Left ventricle myocardium inferior (tissue), 1 donor: ENCODE data around the gene ADGRA1. TPM values are rescaled to one million over a fixed set of nuclear protein-coding genes. Genes with fewer than 3 reads are reported as not detected.

ENCODE experiments used
- DNase-seq: peaks from one replicate; pipeline ENCODE4 v3.0.0-alpha.2; 2020
- H3K27ac ChIP-seq: fragments of 200-600 bp; replicated peaks from 2 replicates; pipeline ENCODE4 v1.8.0; 2021
- H3K27me3 ChIP-seq: fragments of 200-600 bp; 2 replicates; pipeline ENCODE4 v1.8.0; 2021; ENCODE audit warnings: low read depth
- H3K36me3 ChIP-seq: fragments of 200-600 bp; 2 replicates; pipeline ENCODE4 v1.8.0; 2021
- H3K4me1 ChIP-seq: fragments of 200-600 bp; 2 replicates; pipeline ENCODE4 v1.8.0; 2021
- H3K4me3 ChIP-seq: fragments of 200-600 bp; 2 replicates; pipeline ENCODE4 v1.8.0; 2021; ENCODE audit warnings: mild to moderate bottlenecking, moderate library complexity
- H3K9me3 ChIP-seq: fragments of 200-600 bp; replicated peaks from 2 replicates; pipeline ENCODE4 v1.8.0; 2021
- intact Hi-C: fragments of 100-400 bp; cut with micrococcal nuclease; formaldehyde crosslinking; loops from one replicate; pipeline ENCODE4 v1.11.0; 2022
- total RNA-seq: library from RNA; stranded (reverse); fragmentation: NEBNext Ultra II Directional; extraction: Animal tissue kit (Norgen Biotek cat#: 25700); gene quantifications from one replicate; pipeline ENCODE4 v1.2.1, GENCODE V29; 2021
- TF ChIP-seq, protein P1 (sequence below): fragments of 200-600 bp; IDR thresholded peaks from 2 replicates; pipeline ENCODE4 v1.8.0; 2021; ENCODE audit warnings: antibody characterized with exemption, mild to moderate bottlenecking, borderline replicate concordance
- donor health status: DM: no; HTN: yes; CAD: no; lungs with severe emphysema.

ADGRA1 gene
- total RNA-seq, 1 donor from 2014 or later = not detected

DNA sequence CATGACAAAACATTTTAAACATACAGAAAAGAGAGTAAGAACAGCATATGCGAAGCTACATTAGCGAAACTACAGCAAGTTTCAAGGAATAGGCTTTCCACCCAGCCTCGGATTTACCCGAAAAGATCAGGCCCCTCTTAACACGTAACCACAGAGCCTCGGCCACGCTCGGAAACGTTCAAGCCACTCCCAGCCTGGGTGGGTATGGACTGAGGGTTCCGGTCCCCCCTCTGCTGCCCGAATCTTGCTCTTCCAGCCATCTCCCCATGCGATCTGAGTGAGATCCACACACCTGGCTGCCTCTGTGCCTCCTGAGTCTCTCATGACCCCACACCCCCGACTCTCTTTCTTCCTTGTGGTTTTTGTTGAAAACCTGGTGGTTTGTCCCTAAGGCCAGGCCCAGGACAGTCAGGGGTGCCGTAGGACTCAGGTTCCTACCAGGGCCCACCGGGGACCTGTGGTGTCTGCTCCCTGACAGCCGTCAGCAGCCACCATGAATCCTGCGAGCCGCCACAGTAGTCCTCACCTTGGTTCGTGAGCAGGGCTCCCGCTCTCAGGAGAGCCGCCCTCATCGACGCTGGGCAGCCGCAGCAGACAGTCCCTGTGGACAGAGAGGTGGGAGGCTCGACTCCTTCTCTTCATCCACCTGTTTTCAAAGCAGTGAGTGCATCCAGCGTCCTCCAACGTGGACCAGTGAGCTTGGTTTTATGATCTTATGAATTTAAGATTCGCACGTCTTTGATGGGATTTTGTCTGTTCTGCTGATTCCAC, 90.8 kb downstream of the ADGRA1 start:
- DNase-seq = peak; percentile 5
- H3K4me3 ChIP-seq = no peak overlapping the region
- no peaks in the 10 kb centered on the region for H3K36me3 ChIP-seq
- TF ChIP-seq, protein P1, sequence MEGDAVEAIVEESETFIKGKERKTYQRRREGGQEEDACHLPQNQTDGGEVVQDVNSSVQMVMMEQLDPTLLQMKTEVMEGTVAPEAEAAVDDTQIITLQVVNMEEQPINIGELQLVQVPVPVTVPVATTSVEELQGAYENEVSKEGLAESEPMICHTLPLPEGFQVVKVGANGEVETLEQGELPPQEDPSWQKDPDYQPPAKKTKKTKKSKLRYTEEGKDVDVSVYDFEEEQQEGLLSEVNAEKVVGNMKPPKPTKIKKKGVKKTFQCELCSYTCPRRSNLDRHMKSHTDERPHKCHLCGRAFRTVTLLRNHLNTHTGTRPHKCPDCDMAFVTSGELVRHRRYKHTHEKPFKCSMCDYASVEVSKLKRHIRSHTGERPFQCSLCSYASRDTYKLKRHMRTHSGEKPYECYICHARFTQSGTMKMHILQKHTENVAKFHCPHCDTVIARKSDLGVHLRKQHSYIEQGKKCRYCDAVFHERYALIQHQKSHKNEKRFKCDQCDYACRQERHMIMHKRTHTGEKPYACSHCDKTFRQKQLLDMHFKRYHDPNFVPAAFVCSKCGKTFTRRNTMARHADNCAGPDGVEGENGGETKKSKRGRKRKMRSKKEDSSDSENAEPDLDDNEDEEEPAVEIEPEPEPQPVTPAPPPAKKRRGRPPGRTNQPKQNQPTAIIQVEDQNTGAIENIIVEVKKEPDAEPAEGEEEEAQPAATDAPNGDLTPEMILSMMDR = no peak
- no peak overlapping the region for H3K27ac ChIP-seq
- intact Hi-C loops = no loop called here
- H3K4me1 ChIP-seq = no peaks in the 10 kb centered on the region
- peaks cover 61% of the 10 kb centered on the region for H3K27me3 ChIP-seq
- H3K9me3 ChIP-seq = no peaks in the 10 kb centered on the region

DNA sequence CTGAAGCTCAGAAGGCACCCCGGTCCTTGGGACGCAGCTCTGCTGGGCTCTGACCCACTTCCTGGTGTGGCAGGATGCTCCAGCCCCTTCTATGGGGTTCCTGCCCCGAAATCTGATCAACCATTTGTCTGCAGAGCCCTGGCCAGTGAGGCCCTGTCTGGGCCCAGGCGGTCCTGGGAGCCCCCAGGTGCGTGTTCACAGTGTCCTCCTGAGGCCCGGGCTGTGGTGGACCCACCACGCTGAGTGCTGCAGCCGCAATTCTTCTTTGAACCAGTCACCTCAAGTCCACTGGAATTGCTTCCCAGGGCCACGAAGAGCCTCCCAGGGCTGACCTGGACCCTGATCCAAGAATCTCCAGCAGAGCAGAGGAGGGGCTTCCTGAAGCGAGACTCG, 91.4 kb downstream of the ADGRA1 start:
- Histone ChIP-seq H3K9me3 (no peaks in the 10 kb centered on the region), H3K4me3 (no peak overlapping the region), H3K27me3 (peaks cover 59% of the 10 kb centered on the region), H3K4me1 (no peaks in the 10 kb centered on the region), H3K27ac (no peak overlapping the region), H3K36me3 (no peaks in the 10 kb centered on the region)
- intact Hi-C loops = no loop called here
- TF ChIP-seq, protein P1 = no peak
- no peak for DNase-seq

DNA sequence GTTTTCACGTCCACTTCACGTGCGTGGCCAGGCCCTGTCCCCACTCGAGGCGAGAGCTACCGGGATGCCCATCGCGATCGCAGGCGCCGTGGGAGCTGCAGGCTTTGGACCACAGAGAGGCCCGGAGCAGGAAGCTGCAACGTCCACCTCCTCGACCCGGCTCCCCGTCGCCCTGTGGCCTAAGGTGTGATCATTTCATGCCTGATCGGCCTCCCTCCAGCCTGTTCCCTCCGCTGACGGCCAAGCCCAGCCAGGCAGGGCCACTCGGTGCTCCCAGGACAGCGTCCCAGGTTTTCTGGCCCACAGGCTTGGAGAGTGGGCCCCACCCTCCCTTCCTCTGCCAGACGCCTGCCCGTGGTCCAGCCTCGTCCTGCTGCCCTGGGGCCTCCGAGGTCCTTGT, 91.9 kb downstream of the ADGRA1 start:
- DNase-seq = no peak
- Histone ChIP-seq H3K27me3 (peaks cover 60% of the 10 kb centered on the region), H3K9me3 (no peaks in the 10 kb centered on the region), H3K4me1 (no peaks in the 10 kb centered on the region), H3K36me3 (no peaks in the 10 kb centered on the region), H3K4me3 (no peak overlapping the region), H3K27ac (no peak overlapping the region)
- intact Hi-C loops = no loop called here
- TF ChIP-seq, protein P1 = no peak

DNA sequence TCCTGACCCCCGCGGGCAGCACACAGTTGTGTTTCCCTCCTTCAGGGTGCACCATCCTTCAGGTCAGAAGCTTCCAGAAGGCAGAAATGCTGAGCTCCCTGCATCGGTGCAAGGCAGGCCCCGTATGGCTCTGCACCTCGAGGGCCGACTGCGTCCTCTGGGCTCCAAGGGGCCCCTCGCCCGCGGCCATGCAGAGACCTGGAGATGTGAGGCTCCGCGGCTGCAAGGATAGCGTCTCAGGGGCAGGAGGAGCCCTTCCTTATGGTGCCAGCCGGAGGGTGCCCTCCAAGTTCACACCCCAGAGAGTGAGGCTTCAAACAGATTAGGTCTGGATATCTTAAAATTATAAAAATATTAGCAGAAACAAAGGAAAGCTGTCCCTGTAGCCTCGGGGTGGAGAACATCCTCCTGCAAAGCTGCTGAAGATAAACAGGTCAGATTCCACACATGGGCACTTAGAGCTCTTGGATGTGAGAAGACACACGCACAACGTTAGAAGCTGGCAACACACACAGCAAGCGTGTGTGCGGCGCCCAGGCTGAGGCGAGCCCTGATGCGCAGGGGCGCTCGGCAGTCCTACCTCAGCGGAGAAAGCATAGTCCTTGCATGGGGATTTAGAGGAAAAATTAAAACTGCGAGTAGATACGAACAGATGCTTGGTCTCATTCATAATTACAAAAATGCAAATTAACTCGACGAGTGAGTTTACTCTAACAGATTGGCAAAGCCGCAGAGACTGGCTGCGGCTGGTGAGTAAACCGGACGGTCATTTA, 92.7 kb downstream of the ADGRA1 start:
- Histone ChIP-seq H3K9me3 (no peaks in the 10 kb centered on the region), H3K27ac (no peak overlapping the region), H3K4me1 (no peaks in the 10 kb centered on the region), H3K36me3 (no peaks in the 10 kb centered on the region), H3K27me3 (peaks cover 63% of the 10 kb centered on the region), H3K4me3 (no peak overlapping the region)
- DNase-seq = no peak
- intact Hi-C loops = no loop called here
- TF ChIP-seq, protein P1 = no peak

DNA sequence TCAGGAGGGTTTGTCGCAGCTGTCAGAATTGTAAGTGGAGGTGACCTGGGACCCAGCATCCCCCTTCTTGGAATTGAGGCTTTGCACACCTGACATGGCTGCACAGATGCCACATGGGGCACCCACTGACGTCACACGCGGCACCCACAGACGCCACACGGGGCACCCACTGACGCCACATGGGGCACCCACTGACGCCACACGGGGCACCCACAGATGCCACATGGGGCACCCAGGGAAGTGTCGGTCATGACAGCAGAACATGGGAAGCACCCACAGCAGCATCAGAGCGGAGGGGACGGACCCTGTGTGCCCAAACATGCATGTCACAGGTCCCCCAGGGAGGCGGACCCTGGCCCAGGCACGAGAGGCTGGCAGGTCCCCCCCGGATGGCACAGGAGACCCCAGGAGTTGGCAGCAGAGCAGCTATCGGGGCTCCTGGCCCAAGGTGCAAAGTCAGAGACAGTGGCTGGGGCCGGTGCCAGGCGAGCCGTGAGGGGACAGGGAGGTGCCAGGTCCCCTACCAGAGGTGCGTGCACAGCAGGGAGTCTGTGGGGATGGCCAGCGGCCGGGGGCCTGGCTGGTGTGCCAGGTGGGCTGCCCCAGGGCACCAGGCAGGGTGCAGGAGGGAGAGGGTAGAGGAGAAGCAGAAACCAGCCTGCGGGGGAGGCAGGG, 93.4 kb downstream of the ADGRA1 start:
- H3K36me3 ChIP-seq = no peaks in the 10 kb centered on the region
- intact Hi-C loops = no loop called here
- DNase-seq = no peak
- H3K27me3 ChIP-seq = peaks cover 66% of the 10 kb centered on the region
- no peak overlapping the region for H3K4me3 ChIP-seq
- TF ChIP-seq, protein P1 = no peak
- H3K27ac ChIP-seq = no peak overlapping the region
- no peaks in the 10 kb centered on the region for H3K4me1 ChIP-seq
- H3K9me3 ChIP-seq = no peaks in the 10 kb centered on the region

Other genes starting within 250 kb of the ADGRA1 start
- gene CFAP46, start 145.4 kb upstream of the ADGRA1 start, total RNA-seq = 0.99 TPM
- 0.11 TPM for gene KNDC1, start 72.3 kb downstream of the ADGRA1 start, total RNA-seq
- gene UTF1, start 142.3 kb downstream of the ADGRA1 start, total RNA-seq = not detected
- gene VENTX, start 149.9 kb downstream of the ADGRA1 start, total RNA-seq = 0.33 TPM
- 1.4 TPM for gene ADAM8, start 188.9 kb downstream of the ADGRA1 start, total RNA-seq
- 38.9 TPM for gene TUBGCP2, start 220.9 kb downstream of the ADGRA1 start, total RNA-seq
- 40.5 TPM for gene ZNF511, start 221.0 kb downstream of the ADGRA1 start, total RNA-seq
- gene CALY, start 249.0 kb downstream of the ADGRA1 start, total RNA-seq = not detected